ENCODE data around the gene HTR1E. TPM values are rescaled to one million over a fixed set of nuclear protein-coding genes. Genes with fewer than 3 reads are reported as not detected.

The HTR1E gene
- total and polyA plus RNA-seq, 8 donors: 0.18 to 4.1 (median 0.68) TPM; not detected in 3

DNA sequence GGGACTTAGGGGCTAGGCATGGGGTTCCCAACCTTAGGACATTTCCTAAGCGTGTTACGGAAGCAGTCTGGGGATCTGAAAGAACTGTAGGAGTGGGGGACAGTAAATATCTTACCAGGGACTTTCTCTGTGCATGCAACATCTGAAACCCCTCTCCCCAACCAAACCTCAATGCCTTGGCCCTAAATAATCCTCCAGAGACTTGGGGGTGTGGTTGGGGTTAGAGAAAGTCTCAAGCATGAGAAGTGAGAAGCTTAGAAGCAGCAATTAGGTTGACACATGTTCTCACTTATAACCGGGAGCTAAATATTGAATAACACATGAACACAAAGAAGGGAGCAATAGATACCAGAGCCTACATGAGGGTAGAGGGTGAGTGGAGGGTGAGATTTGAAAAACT lies 74.7 kb downstream of the HTR1E start:
- H3K36me3 ChIP-seq: no peaks in the 10 kb centered on the region
- H3K4me3 ChIP-seq: no peak overlapping the region
- TF ChIP-seq, protein P1, sequence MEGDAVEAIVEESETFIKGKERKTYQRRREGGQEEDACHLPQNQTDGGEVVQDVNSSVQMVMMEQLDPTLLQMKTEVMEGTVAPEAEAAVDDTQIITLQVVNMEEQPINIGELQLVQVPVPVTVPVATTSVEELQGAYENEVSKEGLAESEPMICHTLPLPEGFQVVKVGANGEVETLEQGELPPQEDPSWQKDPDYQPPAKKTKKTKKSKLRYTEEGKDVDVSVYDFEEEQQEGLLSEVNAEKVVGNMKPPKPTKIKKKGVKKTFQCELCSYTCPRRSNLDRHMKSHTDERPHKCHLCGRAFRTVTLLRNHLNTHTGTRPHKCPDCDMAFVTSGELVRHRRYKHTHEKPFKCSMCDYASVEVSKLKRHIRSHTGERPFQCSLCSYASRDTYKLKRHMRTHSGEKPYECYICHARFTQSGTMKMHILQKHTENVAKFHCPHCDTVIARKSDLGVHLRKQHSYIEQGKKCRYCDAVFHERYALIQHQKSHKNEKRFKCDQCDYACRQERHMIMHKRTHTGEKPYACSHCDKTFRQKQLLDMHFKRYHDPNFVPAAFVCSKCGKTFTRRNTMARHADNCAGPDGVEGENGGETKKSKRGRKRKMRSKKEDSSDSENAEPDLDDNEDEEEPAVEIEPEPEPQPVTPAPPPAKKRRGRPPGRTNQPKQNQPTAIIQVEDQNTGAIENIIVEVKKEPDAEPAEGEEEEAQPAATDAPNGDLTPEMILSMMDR (IDR thresholded peaks at IDR 0.05): no peak
- no peak for TF ChIP-seq POLR2AphosphoS5 (IDR thresholded peaks at IDR 0.05)
- TF ChIP-seq EP300 (IDR thresholded peaks at IDR 0.05): no peak
- no peak for TF ChIP-seq POLR2A (IDR thresholded peaks at IDR 0.05)
- H3K27ac ChIP-seq: no peak overlapping the region
- intact Hi-C loops (cut with DNase I; ENCODE audit: low total_unique reads): no loop called here
- WGBS, 5 donors: 89 to 95% (median 93%) methylated on average over 3 of the region's 3 CpGs
- H3K27me3 ChIP-seq: no peaks in the 10 kb centered on the region
- no peaks in the 10 kb centered on the region for H3K9me3 ChIP-seq
- no peak for DNase-seq
- H3K4me1 ChIP-seq: no peaks in the 10 kb centered on the region

DNA sequence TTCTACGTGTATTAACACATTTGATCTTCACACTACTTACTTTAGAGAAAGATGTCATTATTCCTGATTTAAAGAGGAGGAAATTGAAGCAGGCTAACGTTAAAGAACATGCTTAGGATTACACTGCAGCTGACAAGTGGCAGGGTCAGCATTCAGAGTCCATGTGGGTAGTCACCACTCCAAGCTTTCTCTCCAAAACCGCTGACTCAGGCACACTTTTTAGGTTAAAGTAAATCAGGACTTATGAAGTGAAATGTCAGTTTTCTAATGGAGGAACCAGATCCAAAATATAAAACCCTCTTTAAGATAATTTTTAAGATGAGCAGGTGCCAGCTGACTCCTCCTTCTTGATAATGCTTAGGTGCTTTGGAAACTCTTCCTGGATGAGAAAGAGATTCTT lies 75.4 kb downstream of the HTR1E start:
- H3K4me3 ChIP-seq: no peak overlapping the region
- H3K36me3 ChIP-seq: no peaks in the 10 kb centered on the region
- H3K9me3 ChIP-seq: no peaks in the 10 kb centered on the region
- intact Hi-C loops (cut with DNase I; ENCODE audit: low total_unique reads): no loop called here
- DNase-seq: no peak
- H3K27me3 ChIP-seq: no peaks in the 10 kb centered on the region
- H3K27ac ChIP-seq: no peak overlapping the region
- H3K4me1 ChIP-seq: no peaks in the 10 kb centered on the region
- 63 to 68% (median 67%) methylated on average over 3 of the region's 3 CpGs for WGBS, 5 donors
- TF ChIP-seq POLR2A (IDR thresholded peaks at IDR 0.05) (no peak), POLR2AphosphoS5 (IDR thresholded peaks at IDR 0.05) (no peak), EP300 (IDR thresholded peaks at IDR 0.05) (no peak)
- TF ChIP-seq, protein P1 (IDR thresholded peaks at IDR 0.05): no peak

DNA sequence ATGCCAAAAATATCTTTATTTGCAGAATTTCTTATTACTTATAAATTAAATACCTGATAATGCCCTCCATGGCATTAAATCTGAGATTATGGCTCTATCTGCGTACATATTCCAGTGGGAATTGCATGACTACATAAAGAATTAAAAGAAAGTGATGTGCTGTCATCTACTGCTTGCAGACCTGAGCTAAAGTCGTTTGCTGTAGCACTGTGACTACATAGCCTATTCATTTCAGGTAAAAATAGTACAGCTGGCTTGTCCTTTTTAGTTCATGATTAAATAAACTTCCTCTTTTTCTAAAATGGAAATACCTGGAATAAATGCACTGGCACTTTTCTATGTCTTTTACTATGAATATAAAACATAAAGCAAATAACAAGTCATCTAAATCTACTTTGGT lies 79.4 kb downstream of the HTR1E start:
- Histone ChIP-seq H3K4me3 (no peak overlapping the region), H3K36me3 (no peaks in the 10 kb centered on the region), H3K27me3 (no peaks in the 10 kb centered on the region), H3K9me3 (no peaks in the 10 kb centered on the region), H3K4me1 (peaks cover 0 to 7% (median 0%) of the 10 kb centered on the region in 4 donors), H3K27ac (no peak overlapping the region)
- intact Hi-C loops (cut with DNase I; ENCODE audit: low total_unique reads): no loop called here
- WGBS, 5 donors: 63 to 75% (median 73%) methylated on average over 2 of the region's 2 CpGs
- DNase-seq: no peak
- TF ChIP-seq, protein P1 (IDR thresholded peaks at IDR 0.05): no peak
- TF ChIP-seq EP300 (IDR thresholded peaks at IDR 0.05) (no peak), POLR2AphosphoS5 (IDR thresholded peaks at IDR 0.05) (no peak), POLR2A (IDR thresholded peaks at IDR 0.05) (no peak)

DNA sequence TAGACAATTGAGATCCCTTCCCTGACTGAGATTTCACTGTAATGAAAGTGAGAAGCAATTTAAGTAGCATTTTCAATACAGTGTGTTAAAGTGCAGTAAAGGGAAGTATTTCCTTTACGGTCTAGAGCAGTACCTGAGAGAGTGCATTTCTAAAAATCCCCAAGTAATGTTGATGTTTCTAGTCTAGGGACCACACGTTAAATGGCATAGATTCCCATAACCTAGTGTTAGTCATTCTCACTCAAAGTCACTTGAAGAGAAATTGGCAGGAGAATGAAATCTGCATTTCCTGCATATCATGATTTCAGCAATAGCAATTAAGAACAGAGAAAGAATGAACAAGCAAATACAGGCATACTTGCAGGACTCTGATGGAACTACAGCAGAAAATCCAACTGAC lies 89.7 kb downstream of the HTR1E start:
- no peak overlapping the region for H3K4me3 ChIP-seq
- H3K27me3 ChIP-seq: no peaks in the 10 kb centered on the region
- no peaks in the 10 kb centered on the region for H3K36me3 ChIP-seq
- no peak for DNase-seq
- H3K27ac ChIP-seq: no peak overlapping the region
- TF ChIP-seq EP300 (IDR thresholded peaks at IDR 0.05): no peak
- no peak for TF ChIP-seq POLR2A (IDR thresholded peaks at IDR 0.05)
- TF ChIP-seq POLR2AphosphoS5 (IDR thresholded peaks at IDR 0.05): no peak
- TF ChIP-seq, protein P1 (IDR thresholded peaks at IDR 0.05): no peak
- H3K9me3 ChIP-seq: no peaks in the 10 kb centered on the region
- H3K4me1 ChIP-seq: no peaks in the 10 kb centered on the region
- WGBS, 5 donors: 46 to 77% (median 68%) methylated on average over 2 of the region's 2 CpGs
- intact Hi-C loops (cut with DNase I; ENCODE audit: low total_unique reads): no loop called here

All from stomach (tissue), 9 donors.